SHP77 (cell line): ENCODE data around the gene PKD2L2.
"Not testable (repeated sequence)": the region's sequence is repeated elsewhere in the genome, so short reads cannot be mapped to it uniquely, and the experiment has no call there.

Experiments used
- DNase-seq, 2 experiments: peaks; one replicate each; lab custom pipeline; 2025; lab: John Stamatoyannopoulos, UW

The PKD2L2 gene

DNA sequence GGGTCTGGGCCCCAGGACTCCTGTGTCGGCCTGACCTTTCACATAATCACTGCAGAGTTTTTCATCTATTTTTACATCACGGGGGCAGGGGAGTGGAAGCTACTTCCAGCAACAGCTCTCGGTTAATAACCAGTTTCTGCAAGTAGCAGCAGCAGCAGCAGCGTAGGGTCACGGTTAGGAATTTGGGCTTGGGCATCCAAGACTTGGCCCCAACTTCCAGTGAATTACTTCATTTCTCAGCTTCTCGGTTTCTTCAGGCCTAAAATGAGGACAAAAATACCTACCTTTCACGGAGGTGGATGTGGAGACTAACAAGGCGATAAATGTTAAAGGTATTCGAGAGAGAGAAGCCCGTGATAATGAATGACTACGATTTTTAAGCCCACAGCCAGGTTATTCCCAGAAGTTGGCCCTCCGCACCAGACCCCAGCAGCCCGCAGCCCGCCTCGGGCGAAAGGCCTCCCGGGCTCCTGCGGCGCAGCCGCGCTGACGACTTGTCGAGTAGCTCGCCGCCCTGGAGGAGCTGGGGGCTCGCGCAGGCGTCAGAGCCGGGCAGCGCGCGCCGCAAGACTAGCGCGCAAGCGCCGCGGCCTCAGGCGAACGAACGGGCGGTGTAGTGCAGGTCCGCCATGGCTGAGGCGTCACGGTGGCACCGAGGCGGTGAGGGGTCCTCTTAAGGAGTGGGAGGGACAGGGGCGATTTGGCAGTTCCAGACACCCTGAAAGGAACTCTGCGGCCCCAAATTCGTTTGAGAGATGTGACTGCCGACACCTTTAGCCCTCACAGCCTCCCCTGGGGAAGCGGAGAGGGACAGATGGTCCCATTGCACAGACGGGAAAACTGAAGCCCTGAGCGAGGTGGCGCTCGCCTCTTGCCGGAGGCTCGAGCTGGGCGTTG, at the start of gene PKD2L2:
PKD2L2 (plus strand) TSS at position 595 of the 897 bp plus-strand sequence; CDS start at position 630, 35 bp downstream.
- no peak for DNase-seq

DNA sequence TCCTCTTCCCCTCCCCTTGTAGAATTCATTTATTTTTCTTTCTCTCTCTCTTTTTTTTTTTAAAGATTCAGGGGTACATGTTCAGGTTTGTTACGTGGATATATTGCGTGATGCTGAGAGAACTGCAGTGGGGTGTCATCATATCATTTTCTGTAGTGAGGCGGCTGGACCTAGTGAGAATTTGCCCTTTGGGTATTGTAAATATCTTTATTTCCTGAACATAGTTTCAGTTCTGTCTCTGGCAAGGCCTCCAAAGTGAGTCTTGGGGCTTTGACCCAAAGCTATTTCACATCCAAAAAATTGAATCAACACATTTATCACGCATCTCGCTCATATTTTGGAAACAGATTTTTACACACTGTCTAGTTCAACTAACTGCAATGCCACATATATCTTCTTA, 47.0 kb upstream of the PKD2L2 start:
- DNase-seq: no peak

DNA sequence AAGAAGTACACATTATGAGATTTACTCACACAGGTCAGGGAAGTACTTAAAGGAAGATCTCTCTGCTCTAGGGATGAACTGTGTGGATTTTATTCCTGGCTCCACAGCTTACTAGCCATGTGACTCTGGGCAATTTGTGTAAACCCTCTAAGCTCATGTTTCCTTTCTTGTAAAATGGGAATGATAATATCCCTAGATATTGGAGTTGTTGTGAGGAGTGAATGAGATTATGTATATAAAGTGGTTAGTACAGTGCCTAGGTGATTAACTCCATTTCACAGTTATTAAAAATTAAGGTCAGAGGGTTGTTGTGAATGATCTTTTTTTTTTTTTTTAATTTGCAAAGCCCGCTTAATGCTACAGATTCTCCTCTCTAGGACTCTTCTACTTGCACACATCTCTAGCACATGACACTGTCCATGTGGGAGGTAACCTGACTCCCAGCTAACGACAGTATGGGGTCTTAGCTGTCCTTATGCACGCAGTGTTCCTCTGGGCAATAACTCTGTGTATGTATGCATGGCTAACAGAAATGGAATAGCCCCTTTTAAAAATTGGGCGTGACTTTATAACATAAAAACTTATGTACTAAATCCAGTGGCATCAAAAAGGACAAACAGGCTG, 45.5 kb upstream of the PKD2L2 start:
- DNase-seq: no peak

DNA sequence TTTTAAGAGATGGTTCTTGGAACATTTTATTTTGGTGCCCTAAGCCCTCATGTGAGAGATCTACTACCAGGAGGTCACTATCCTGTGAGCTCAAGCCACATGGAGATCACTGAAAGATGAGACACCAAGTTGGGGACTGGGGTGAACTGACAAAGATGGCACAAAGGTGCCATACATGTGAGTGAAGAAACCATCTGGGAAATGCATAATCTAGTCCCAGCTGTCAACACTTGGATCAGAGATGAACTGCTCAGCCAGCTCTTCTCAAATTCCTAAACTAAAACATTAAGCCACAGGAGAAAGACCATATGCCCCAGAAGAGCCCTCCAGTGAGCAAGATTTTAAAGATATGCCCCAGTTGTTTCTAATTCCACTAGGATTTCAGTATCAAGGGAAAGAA, 43.8 kb upstream of the PKD2L2 start:
- DNase-seq: no peak

DNA sequence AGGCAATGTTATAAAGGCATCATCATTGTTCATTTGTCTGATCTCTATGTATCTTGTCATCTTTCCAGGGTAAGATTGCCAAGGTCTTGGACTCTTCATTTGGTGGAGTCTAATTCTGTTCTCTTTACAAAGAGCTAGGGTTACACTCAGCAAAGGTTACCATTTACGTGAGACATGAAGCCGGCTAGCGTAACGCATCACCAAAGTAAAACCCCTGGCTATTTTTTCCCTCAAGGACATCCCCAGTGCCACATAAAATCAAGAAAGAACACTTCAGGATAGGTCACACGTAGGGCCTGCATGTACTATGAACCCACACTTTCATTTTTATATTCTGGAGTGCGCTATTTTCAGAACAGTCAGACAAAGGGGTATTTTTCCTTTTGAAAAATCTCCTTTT, 41.6 kb upstream of the PKD2L2 start:
- no peak for DNase-seq

DNA sequence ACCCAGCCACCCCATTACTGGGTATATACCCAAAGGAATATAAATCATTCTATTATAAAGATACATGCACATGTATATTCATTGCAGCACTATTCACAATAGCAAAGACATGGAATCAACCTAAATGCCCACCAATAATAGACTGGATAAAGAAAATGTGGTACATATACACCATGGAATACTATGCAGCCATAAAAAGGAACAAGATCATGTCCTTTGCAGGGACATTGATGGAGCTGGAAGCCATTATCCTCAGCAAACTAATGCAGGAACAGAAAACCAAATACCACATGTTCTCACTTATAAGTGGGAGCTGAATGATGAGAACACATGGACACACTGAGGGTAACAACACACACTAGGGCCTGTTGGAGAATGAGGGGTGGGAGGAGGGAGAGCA, 36.1 kb upstream of the PKD2L2 start:
- not testable (repeated sequence) for DNase-seq

DNA sequence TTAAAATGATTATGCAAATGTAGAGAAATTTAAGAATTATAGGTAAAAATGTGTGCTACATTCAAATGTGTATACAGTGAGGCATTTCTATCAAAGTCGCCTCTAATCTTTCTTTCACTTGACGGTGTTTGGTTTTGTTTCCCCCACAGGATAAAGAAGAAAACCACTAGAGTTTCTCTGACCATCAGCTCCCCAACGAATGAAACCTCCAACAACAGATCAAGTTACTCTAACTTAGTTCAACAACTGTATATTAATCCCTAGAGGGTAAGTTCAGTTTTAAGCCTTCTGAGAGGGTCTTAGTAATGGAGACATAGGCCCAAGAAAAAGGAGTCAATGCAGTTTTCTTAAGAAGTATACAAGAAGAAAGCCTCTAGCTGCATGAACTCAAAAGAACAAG, 33.1 kb upstream of the PKD2L2 start:
- no peak for DNase-seq

DNA sequence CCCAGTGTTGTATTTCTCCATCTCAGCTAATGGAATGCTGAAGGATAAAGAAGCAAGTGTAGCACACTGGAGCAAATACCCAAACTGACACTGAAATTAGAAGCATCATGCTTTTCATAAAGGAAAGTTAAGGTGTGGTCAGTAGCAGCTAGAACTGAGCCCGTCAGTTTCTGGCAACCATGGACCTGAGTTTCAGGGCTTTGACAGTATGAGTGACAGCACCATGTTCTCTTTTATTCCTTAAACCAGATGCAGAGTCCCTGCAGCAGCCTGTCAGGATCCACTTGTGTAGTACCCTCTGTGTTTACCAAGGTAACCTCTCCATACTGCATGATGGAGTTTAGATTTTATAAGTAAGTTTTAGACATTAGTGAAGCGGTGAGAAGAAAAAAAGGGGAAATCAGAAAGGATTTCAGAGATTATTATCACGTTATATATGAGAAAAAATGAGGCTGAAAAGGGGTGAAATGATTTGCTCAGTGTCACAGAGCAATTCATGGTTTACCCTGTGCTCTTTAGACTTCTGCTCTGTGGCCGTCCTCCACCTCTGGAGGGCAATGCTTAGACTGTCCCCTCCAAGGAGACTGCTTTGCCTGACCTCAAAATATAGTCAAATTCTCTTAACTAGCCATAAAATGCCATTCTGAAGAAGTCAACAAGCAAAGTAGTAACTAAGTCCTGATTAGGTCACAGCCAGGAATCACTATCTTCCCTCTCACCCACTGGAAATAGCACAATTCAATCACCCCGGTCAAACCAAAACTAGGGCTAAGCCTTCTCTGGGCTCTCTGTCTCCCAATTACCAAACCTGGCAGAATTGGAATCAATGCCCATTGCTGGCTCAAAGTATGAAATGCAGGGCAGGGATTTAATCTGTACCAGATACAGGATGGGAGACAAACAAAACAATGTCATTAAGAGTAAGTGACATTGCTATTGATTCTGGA, 32.1 kb upstream of the PKD2L2 start:
- DNase-seq: no peak

DNA sequence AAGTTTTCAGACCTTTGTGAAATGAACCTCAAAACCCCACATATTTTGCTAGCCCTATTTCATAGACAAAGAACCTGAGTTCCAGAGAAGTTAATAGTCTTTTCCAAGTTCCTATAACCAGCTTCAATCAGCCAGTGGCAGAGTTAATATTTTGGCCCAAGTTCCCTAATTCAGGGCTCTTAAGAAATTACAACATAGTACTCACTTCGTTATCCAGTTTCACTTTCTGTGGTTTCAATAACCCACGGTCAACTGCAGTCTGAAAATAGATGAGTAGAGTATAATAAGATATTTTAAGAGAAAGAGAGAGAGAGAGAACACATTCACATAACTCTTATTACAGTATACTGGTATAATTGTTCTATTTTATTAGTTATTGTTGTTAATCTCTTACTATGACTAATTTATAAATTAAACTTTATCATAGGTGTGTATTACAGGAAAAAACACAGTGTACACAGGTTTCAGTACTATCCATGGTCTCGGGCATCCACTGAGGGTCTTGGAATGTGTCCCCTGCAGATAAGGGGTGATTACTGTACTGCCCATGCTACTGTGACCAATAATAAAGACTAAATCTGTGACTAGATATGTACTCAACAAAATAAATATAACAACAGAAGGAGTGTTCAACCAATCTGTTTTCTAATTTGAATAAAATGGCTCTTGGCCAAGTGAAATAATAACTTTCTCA, 30.9 kb upstream of the PKD2L2 start:
- no peak for DNase-seq

DNA sequence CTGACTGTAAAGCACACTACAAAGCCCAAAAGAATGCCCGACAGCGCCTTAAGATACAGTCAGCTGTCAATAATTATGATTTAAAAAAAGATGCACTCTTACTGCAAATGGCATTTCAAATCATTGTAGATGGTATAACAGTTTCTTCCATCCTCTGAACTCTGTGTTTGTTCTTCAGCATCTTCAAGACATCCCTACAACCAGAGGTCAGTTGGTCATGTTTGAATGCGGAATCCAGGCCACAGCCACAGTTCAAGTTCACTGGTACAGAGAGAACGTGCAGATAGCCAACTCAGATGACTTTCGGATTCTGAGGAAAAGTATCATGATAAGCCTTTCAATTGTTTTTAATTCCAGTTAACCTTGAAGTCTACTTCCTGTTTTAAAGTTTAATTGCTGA, 30.3 kb upstream of the PKD2L2 start:
- no peak for DNase-seq

DNA sequence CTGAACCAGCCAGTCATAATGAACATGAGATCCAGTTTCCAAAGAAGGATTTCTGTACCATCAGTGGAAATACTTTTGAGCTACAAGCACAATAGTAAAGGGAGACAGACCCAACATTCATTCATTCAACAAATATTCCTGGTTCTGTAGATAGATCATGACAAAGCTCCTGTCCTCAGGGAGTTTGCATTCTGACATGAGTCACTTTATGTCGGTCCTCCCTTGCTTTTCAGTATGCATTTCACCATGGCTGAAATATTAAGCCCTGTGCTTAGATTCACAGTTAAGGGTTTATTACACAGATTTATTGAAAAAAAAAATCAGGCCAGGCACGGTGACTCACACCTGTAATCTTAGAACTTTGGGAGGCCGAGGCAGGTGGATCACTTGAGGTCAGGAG, 27.0 kb upstream of the PKD2L2 start:
- no peak for DNase-seq

DNA sequence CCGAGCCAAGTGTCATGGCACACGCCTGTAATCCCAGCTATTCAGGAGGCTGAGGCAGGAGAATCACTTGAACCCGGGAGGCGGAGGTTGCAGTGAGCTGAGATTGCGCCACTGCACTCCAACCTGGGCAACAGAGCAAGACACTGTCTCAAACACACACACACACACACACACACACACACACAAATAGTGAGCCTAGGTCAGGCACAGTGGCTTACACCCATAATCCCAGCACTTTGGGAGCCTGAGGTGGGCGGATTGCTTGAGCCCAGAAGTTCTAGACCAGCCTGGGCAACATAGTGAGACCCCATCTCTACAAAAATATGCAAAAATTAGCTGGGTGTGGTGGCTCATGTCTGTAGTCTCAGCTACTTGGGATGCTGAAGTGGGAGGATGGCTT, 25.6 kb upstream of the PKD2L2 start:
- not testable (repeated sequence) for DNase-seq

DNA sequence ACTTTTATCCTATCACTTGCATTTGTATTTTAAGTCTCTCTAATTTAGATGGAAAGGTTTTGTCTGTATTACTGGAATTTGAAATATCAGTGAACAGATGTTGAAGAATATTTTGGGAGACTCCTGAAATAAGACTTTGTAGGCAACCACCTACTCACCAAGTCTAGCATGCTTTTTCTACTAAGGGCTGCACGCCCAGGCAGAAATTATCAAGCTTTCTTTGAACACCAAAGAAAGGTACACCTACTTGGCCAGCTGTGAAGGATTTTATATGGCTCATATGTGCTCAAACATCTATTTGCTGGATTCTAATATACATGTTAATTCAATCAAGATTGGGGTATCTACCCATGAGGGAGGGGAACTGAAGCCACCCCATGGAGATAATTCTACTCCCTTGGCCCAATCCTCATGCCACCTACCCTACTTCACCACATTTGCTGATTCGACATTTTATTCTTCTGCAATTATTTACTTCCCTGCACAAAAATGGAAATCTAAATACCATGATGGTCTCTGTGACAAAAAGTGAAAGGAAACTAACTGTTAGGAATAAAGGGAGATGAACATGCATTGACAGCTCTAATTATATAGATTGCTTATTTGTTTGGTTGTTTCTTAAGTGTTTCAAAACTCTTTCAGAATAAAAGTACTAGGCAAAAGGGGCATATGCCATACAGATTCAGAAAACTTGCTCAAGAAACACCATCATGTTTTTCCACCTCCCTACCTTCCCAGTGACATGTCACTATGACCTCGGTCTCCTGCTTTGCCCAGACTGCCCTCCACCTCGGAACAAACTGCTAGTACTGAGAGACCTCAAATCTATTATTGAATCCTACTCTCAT, 22.5 kb upstream of the PKD2L2 start:
- no peak for DNase-seq

DNA sequence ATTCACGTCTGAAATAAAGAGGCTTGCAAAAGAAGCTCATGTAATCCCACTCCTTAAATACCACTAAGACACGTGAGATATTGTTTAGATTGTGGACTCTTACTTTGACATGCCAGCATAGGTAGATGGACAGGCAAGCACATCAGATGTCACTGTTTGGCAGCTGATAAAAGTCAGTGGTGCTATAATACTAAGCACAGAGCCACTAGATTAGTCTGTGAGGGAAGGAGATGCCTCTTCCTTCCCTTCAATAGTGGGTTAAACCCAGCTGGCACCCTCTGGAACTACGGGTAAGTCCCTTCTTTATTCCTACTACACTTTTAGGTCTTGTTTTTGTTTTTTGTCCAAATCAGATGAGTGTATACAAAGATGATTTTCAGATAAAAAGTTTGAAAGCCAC, 21.6 kb upstream of the PKD2L2 start, which contains the start of gene MYOT:
MYOT (plus strand) TSS at position 197 of the 400 bp plus-strand sequence. CDS start 2,792 bp downstream, outside the sequence.
- no peak for DNase-seq

DNA sequence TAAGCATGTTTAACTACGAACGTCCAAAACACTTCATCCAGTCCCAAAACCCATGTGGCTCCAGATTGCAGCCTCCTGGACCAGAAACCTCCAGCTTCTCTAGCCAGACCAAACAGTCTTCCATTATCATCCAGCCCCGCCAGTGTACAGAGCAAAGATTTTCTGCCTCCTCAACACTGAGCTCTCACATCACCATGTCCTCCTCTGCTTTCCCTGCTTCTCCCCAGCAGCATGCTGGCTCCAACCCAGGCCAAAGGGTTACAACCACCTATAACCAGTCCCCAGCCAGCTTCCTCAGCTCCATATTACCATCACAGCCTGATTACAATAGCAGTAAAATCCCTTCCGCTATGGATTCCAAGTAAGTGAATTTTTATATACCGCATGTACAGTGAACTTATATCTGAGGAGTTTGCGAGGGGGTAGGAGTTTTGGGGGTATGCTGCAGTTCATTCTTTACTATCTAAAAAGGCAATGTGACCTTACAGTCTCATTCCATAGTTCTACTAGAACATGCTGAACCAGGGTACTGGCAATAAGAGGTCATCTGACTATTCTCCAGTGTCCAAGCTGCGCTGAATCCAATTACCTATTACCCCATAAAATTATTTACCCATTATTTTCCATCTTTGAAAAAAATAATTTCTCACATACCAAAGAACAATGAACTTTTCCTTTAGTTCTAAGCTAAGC, 18.5 kb upstream of the PKD2L2 start:
- no peak for DNase-seq

DNA sequence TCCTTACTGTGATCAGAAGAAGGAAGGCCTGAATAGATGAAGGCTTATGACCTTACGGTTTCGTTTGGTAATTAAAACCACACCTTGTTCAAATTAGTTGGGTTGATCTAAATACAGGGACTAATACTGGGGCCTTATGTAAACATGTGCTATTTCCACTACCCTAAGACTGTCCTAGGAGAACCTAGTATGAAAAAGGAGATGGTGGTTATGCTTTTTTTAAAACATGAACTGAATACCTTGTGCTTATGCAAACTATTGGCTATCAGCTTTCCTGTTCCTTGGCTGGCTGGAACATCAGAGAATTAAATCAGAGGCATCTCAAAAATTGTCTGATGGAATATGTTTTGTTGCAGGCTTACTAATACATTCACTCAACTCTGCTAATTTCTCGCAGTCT, 17.7 kb upstream of the PKD2L2 start:
- DNase-seq: no peak

DNA sequence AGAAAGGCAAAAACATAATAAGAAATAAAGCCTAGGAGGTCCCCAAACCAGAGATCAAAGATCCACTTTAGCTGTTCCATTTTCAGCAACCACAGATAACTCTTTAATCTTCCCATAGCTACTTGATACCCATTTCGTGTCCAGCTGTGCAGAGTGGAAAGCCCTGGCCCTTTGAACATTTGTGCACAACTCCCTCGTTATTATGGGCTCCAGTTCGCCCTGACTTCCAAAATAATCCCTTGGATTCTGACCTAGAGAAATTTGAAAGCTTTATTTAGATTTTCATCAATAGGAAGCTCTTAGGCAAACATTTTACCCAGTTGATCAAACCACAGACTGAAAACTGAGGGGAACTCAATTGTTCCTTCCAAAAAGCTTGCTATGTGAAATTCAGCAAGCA, 16.8 kb upstream of the PKD2L2 start:
- DNase-seq: no peak

DNA sequence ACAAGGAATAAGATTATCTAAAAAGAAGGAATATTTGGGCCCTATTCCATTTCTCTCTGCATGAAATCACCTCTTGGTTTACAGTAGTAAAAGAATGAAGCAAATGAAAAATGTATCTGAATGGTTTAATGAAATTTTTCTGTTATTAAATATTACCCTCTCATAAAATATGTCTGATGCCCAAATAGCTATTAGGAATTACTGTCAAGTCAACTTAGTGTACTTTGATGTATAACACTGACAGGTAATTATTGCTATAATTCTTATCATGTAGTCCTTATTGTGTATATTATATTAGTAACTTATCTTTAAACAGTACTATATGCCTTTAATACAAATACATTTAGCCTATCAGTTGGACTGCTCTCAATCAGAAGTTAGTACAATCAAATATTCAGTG, 13.2 kb upstream of the PKD2L2 start:
- no peak for DNase-seq

DNA sequence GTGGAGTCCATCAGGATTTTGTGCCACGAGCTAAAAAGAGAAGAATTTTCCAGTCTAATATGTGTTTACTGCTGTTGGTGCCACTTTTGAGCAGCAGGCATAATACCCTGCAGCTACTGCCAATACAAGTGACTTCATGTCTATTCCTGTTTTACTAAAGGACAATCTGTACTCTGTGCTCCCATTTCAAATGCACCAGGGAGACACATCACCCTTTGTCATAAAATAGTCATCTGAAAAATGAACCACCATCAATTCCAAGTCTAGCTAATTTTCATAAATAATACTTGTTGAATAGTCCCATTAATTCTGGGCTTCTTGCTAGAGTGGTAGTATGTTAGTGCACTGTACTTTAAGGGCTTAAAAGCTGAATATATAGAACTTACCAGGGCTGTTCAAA, 8.9 kb upstream of the PKD2L2 start:
- DNase-seq: no peak

DNA sequence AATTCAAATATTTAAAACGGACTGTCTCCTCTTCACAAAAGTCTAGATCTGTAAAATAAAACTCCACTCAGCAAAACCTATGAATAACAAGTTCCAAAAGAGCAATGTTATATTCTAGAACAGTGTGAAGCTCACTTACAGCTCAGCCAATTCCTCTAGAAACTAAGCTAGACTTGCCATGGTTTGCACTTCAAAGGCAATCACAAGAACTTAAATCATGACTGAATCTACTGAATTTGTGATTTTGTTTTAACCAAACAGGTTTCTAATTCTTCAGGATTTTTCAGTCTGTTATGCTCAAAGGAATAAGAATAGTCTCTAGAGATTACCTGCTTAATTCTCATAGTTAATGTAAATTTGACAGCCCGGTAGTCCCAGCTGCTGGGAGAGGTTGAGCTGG, 1.4 kb upstream of the PKD2L2 start:
- no peak for DNase-seq
